NT2/D1 (cell line): Measurements from ENCODE around the gene TBC1D22A.

Source experiments
- YY1 ChIP-seq: IDR thresholded peaks from 2 replicates; pipeline ENCODE4 v1.6.1; 2011; ENCODE audit not compliant: insufficient read length, insufficient read depth
- ZNF274 ChIP-seq: IDR thresholded peaks from 2 replicates; pipeline ENCODE4 v1.6.1; 2011; ENCODE audit warnings: mild to moderate bottlenecking, low read depth, low read length

DNA sequence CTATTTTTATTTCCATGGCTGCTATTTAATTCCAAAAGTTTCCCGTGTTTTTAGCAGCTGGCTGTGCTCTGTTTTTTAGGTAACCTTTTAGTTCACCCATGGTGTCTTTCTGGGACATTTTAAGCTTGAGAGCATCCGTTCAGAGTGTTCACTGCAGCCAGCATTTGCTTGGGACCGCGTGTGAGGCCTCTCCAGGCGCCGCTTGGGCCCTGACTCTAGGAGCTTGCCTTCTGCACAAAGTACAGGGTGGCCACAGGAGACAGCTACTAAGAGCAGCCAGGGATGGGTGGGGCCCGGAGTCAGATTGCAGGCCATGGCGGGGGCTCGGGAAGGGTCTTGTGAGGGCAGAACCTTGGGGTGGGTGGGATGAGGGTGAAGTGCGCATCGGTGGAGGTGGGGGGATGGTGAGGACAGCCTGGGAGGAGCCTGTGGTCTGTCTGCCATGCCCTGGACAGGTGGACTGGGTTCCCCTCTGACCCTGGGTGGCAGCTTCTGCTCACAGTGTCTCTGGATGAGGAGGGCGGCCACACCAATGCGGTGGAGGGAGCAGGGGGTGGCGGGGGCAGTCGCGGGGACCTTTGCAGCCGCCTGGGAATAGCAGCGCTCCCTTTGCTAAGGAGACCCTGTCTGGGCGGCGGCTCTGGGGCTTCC is 288.1 kb downstream of the TBC1D22A start:
- no peak for TF ChIP-seq YY1
- no peak for TF ChIP-seq ZNF274
